Rectal smooth muscle tissue (tissue), 1 donor: Measurements from ENCODE around the gene HEPACAM2.
A peak's percentile ranks its signal among the peaks of the same experiment; 100 is the strongest.

ENCODE experiments used
- H3K27ac ChIP-seq: one replicate; pipeline ENCODE4 v1.7.0; 2013; ENCODE audit warnings: low read depth, low read length, inconsistent platforms
- H3K27me3 ChIP-seq: one replicate; pipeline ENCODE4 v1.7.0; 2013; ENCODE audit warnings: low read length; ENCODE audit not compliant: control insufficient read depth, insufficient read depth
- H3K36me3 ChIP-seq: one replicate; pipeline ENCODE4 v1.7.0; 2013; ENCODE audit warnings: low read length; ENCODE audit not compliant: control insufficient read depth, insufficient read depth
- H3K4me1 ChIP-seq: one replicate; pipeline ENCODE4 v1.7.0; 2013; ENCODE audit warnings: low read length; ENCODE audit not compliant: control insufficient read depth, insufficient read depth
- H3K4me3 ChIP-seq: one replicate; pipeline ENCODE4 v1.7.0; 2013; ENCODE audit warnings: low read length
- H3K9ac ChIP-seq: one replicate; pipeline ENCODE4 v1.7.0; 2013; ENCODE audit warnings: low read length

HEPACAM2 gene

GRCh38 chr7:93231799-93232672 lies 5.8 kb upstream of the HEPACAM2 start, which contains the start of gene VPS50:
Gene VPS50, plus strand, starts transcription at chr7:93232366. Its CDS starts 102 bp downstream, at chr7:93232468.
- Histone ChIP-seq H3K4me1 (peaks cover 4% of the 10 kb centered on the region), H3K9ac (peak within 1 kb of the TSS; percentile 28), H3K36me3 (no peaks in the 10 kb centered on the region), H3K27me3 (no peaks in the 10 kb centered on the region), H3K4me3 (peak within 1 kb of the TSS; percentile 88), H3K27ac (peak within 1 kb of the TSS; percentile 16)

DNA sequence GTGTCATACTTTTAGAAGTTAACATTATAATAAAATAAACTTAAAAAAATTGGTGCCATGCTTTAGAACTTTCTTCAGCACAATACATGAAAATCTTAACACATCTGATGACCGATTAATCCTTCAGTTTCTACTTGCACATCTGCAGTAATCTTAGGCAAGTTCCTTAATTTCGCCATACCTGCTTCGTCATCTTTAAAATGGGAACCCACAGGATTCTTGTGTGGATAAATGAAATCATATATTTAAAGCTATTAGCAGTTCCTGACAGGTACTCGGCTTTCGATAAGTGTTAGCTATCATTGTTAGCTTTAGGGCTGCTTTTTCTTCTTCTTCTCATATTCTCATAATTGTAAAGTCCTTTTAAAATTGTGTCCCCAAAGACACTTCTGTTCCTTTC lies 5.0 kb upstream of the HEPACAM2 start:
- Histone ChIP-seq H3K4me3 (peak overlapping the region; percentile 88), H3K27ac (no peak overlapping the region), H3K9ac (no peak overlapping the region), H3K36me3 (no peaks in the 10 kb centered on the region), H3K27me3 (no peaks in the 10 kb centered on the region), H3K4me1 (peaks cover 4% of the 10 kb centered on the region)

DNA sequence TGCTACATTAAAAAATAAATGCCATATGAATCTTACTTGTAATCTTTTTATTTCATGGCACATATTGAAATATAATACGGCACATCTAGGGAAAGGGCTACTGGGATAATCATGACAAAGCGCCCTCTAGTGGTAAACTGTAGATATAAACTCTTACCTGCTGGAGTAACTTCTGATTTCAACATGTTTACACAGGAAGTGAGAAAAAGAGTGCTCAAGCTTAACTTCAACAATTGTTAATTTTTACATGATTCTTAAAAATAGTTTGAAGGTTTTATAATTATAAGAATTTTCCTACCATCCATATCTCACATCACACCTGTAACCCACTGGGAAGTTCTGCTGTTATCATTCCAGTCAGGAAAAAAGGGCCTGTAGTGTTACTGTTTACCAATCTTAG lies 2.0 kb upstream of the HEPACAM2 start:
- Histone ChIP-seq H3K4me1 (peaks cover 4% of the 10 kb centered on the region), H3K9ac (no peak overlapping the region), H3K36me3 (no peaks in the 10 kb centered on the region), H3K27me3 (no peaks in the 10 kb centered on the region), H3K4me3 (no peak overlapping the region), H3K27ac (no peak overlapping the region)

GRCh38 chr7:93219868-93220267 lies 6.4 kb downstream of the HEPACAM2 start:
- Histone ChIP-seq H3K27ac (no peak overlapping the region), H3K4me1 (no peaks in the 10 kb centered on the region), H3K9ac (no peak overlapping the region), H3K27me3 (no peaks in the 10 kb centered on the region), H3K36me3 (no peaks in the 10 kb centered on the region), H3K4me3 (no peak overlapping the region)

GRCh38 chr7:93218997-93219827 lies 7.1 kb downstream of the HEPACAM2 start:
- H3K27ac ChIP-seq, result no peak overlapping the region
- no peak overlapping the region for H3K9ac ChIP-seq
- no peaks in the 10 kb centered on the region for H3K27me3 ChIP-seq
- H3K4me3 ChIP-seq, result no peak overlapping the region
- no peaks in the 10 kb centered on the region for H3K36me3 ChIP-seq
- H3K4me1 ChIP-seq, result no peaks in the 10 kb centered on the region

GRCh38 chr7:93212881-93213280 lies 13.4 kb downstream of the HEPACAM2 start:
- H3K4me1 ChIP-seq, result no peaks in the 10 kb centered on the region
- no peak overlapping the region for H3K4me3 ChIP-seq
- no peaks in the 10 kb centered on the region for H3K36me3 ChIP-seq
- H3K9ac ChIP-seq, result no peak overlapping the region
- no peaks in the 10 kb centered on the region for H3K27me3 ChIP-seq
- H3K27ac ChIP-seq, result no peak overlapping the region

GRCh38 chr7:93211228-93211818 lies 14.9 kb downstream of the HEPACAM2 start:
- Histone ChIP-seq H3K27me3 (no peaks in the 10 kb centered on the region), H3K9ac (no peak overlapping the region), H3K36me3 (no peaks in the 10 kb centered on the region), H3K27ac (no peak overlapping the region), H3K4me3 (no peak overlapping the region), H3K4me1 (no peaks in the 10 kb centered on the region)

DNA sequence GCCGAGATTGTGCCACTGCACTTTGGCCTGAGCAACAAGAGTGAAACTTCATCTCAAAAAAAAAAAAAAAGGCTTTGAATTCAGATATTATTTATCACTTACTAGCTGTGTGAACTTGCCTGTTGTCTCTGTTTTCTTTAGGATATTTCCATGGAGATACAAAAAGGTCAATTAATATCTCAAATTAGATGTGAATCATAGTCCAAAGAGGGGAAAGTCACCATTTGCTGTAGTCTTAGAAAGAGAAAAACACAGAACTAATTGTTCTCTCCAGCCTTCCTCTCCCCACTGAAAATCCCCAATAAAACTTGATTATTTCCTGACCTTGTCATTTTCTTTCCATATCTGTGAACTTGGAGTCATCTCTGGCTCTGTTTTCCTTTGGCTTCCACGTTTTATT lies 21.2 kb downstream of the HEPACAM2 start:
- Histone ChIP-seq H3K9ac (no peak overlapping the region), H3K27me3 (no peaks in the 10 kb centered on the region), H3K36me3 (no peaks in the 10 kb centered on the region), H3K27ac (no peak overlapping the region), H3K4me1 (no peaks in the 10 kb centered on the region), H3K4me3 (no peak overlapping the region)

- Histone ChIP-seq H3K27me3 (no peaks in the 10 kb centered on the region), H3K4me3 (no peak overlapping the region), H3K9ac (no peak overlapping the region), H3K4me1 (no peaks in the 10 kb centered on the region), H3K36me3 (no peaks in the 10 kb centered on the region), H3K27ac (no peak overlapping the region)
Measured at GRCh38 chr7:93203496-93203895, 22.8 kb downstream of the HEPACAM2 start.

- Histone ChIP-seq H3K27ac (no peak overlapping the region), H3K27me3 (no peaks in the 10 kb centered on the region), H3K36me3 (no peaks in the 10 kb centered on the region), H3K4me1 (no peaks in the 10 kb centered on the region), H3K4me3 (no peak overlapping the region), H3K9ac (no peak overlapping the region)
Measured at GRCh38 chr7:93202594-93203250, 23.5 kb downstream of the HEPACAM2 start.

GRCh38 chr7:93198472-93198871 lies 27.8 kb downstream of the HEPACAM2 start:
- no peaks in the 10 kb centered on the region for H3K27me3 ChIP-seq
- no peaks in the 10 kb centered on the region for H3K4me1 ChIP-seq
- H3K9ac ChIP-seq, result no peak overlapping the region
- no peaks in the 10 kb centered on the region for H3K36me3 ChIP-seq
- no peak overlapping the region for H3K4me3 ChIP-seq
- no peak overlapping the region for H3K27ac ChIP-seq

DNA sequence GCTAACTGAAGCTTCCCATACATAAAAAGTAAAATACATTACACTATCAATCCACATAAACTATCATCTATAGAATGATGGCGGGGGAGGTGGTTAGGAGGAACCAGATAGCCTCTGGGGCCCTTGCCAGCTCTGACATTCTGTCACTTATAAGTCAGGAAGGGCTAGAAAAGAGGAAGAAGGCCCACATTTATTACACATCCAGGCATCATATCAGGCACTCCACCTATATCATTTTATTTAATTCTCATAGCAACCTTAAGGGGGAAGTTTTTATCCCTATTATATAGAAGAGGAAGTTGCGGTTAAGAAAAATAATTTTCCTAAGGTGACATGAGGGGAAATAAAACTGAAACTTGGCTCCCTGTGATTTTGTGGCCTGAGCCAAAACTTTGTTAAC lies 29.9 kb downstream of the HEPACAM2 start:
- Histone ChIP-seq H3K4me1 (no peaks in the 10 kb centered on the region), H3K4me3 (no peak overlapping the region), H3K9ac (no peak overlapping the region), H3K27me3 (no peaks in the 10 kb centered on the region), H3K36me3 (no peaks in the 10 kb centered on the region), H3K27ac (no peak overlapping the region)
